H9 (cell line): ENCODE data around the gene RAPGEF6. TPM values are rescaled to one million over a fixed set of nuclear protein-coding genes. Genes with fewer than 3 reads are reported as not detected.

ENCODE experiments used
- DNase-seq: peaks from one replicate; pipeline ENCODE4 v3.0.0-alpha.2; 2017
- H2AFZ ChIP-seq: one replicate; pipeline ENCODE4 v1.6.1; 2013; ENCODE audit warnings: mild to moderate bottlenecking, low read length, control low read depth, moderate library complexity
- H2AK5ac ChIP-seq: 2 replicates; pipeline ENCODE4 v1.6.1; 2013; ENCODE audit warnings: low read length, control low read depth, mixed read lengths; ENCODE audit not compliant: insufficient read length
- H2BK120ac ChIP-seq: one replicate; pipeline ENCODE4 v1.6.1; 2013; ENCODE audit warnings: low read depth, mild to moderate bottlenecking, low read length, control low read depth, inconsistent platforms; ENCODE audit not compliant: poor library complexity, severe bottlenecking
- H2BK12ac ChIP-seq: 2 replicates; pipeline ENCODE4 v1.6.1; 2013; ENCODE audit warnings: low read length, control low read depth, mixed read lengths, low read depth; ENCODE audit not compliant: insufficient read length
- H2BK15ac ChIP-seq: 2 replicates; pipeline ENCODE4 v1.6.1; 2013; ENCODE audit warnings: low read depth, low read length, control low read depth
- H2BK20ac ChIP-seq: one replicate; pipeline ENCODE4 v1.6.1; 2013; ENCODE audit warnings: low read depth, mild to moderate bottlenecking, low read length, control low read depth, inconsistent platforms; ENCODE audit not compliant: poor library complexity, severe bottlenecking
- H2BK5ac ChIP-seq: 2 replicates; pipeline ENCODE4 v1.6.1; 2013; ENCODE audit warnings: low read length, control low read depth, mixed read lengths; ENCODE audit not compliant: insufficient read length
- H3K14ac ChIP-seq: 2 replicates; pipeline ENCODE4 v1.6.1; 2013; ENCODE audit warnings: low read length, control low read depth; ENCODE audit not compliant: insufficient read depth
- H3K18ac ChIP-seq: 2 replicates; pipeline ENCODE4 v1.6.1; 2013; ENCODE audit warnings: low read depth, mild to moderate bottlenecking, mixed read lengths, low read length, control low read depth; ENCODE audit not compliant: insufficient read length
- H3K23ac ChIP-seq: 2 replicates; pipeline ENCODE4 v1.6.1; 2013; ENCODE audit warnings: low read length, control low read depth, mixed read lengths, low read depth; ENCODE audit not compliant: insufficient read length
- H3K23me2 ChIP-seq: 2 replicates; pipeline ENCODE4 v1.6.1; 2013; ENCODE audit warnings: low read depth, mild to moderate bottlenecking, mixed read lengths, low read length, control low read depth; ENCODE audit not compliant: insufficient read length, poor library complexity, severe bottlenecking
- H3K27ac ChIP-seq: 2 replicates; pipeline ENCODE4 v1.5.1; 2013; ENCODE audit warnings: low read length, control low read depth, mixed read lengths, low read depth; ENCODE audit not compliant: insufficient read length
- H3K27me3 ChIP-seq: 2 replicates; pipeline ENCODE4 v1.6.1; 2013; ENCODE audit warnings: low read length, control low read depth, inconsistent platforms; ENCODE audit not compliant: insufficient read depth
- H3K4ac ChIP-seq: 2 replicates; pipeline ENCODE4 v1.6.1; 2013; ENCODE audit warnings: low read depth, mild to moderate bottlenecking, control low read depth, inconsistent platforms, low read length, moderate library complexity
- H3K4me1 ChIP-seq: 2 replicates; pipeline ENCODE4 v1.6.1; 2013; ENCODE audit warnings: low read length, control low read depth, inconsistent platforms; ENCODE audit not compliant: insufficient read depth
- H3K4me2 ChIP-seq: 2 replicates; pipeline ENCODE4 v1.6.1; 2013; ENCODE audit warnings: low read length, control low read depth, mixed read lengths; ENCODE audit not compliant: insufficient read length, insufficient read depth
- H3K56ac ChIP-seq: 2 replicates; pipeline ENCODE4 v1.6.1; 2013; ENCODE audit warnings: low read depth, mild to moderate bottlenecking, mixed read lengths, low read length, control low read depth; ENCODE audit not compliant: insufficient read length
- H3K79me1 ChIP-seq: 2 replicates; pipeline ENCODE4 v1.6.1; 2013; ENCODE audit warnings: low read depth, mild to moderate bottlenecking, moderate library complexity, low read length, control low read depth, inconsistent platforms; ENCODE audit not compliant: insufficient read depth, poor library complexity, severe bottlenecking
- H3K79me2 ChIP-seq: 2 replicates; pipeline ENCODE4 v1.6.1; 2013; ENCODE audit warnings: low read length, control low read depth, inconsistent platforms; ENCODE audit not compliant: insufficient read depth
- H3K9ac ChIP-seq: 2 replicates; pipeline ENCODE4 v1.6.1; 2013; ENCODE audit warnings: low read length, control low read depth, mixed read lengths; ENCODE audit not compliant: insufficient read length; ENCODE audit errors: extremely low read depth
- H3K9me3 ChIP-seq: one replicate; pipeline ENCODE4 v1.6.1; 2013; ENCODE audit warnings: low read depth, low read length, inconsistent platforms; ENCODE audit not compliant: control insufficient read depth
- H3T11ph ChIP-seq: one replicate; pipeline ENCODE4 v1.6.1; 2013; ENCODE audit warnings: mild to moderate bottlenecking, low read length, control low read depth, inconsistent platforms
- H4K20me1 ChIP-seq: one replicate; pipeline ENCODE4 v1.6.1; 2013; ENCODE audit not compliant: control insufficient read depth, insufficient read length, insufficient read depth
- H4K5ac ChIP-seq: 2 replicates; pipeline ENCODE4 v1.6.1; 2013; ENCODE audit warnings: low read depth, mild to moderate bottlenecking, mixed read lengths, low read length, control low read depth; ENCODE audit not compliant: insufficient read length
- H4K8ac ChIP-seq: replicated peaks from 2 replicates; pipeline ENCODE4 v1.6.1; 2013; ENCODE audit warnings: low read length, control low read depth, mixed read lengths, low read depth; ENCODE audit not compliant: insufficient read length
- H4K91ac ChIP-seq: 2 replicates; pipeline ENCODE4 v1.6.1; 2013; ENCODE audit warnings: low read depth, mild to moderate bottlenecking, moderate library complexity, mixed read lengths, low read length, control low read depth; ENCODE audit not compliant: insufficient read length
- H3K27ac Mint-ChIP-seq, 3 experiments: 2 replicates in 2 of 3; 3 replicates in 1 of 3; pipeline ENCODE4 v1.8.0; 2020 to 2021; ENCODE audit warnings: mixed read lengths in 3 of 3, mild to moderate bottlenecking in 1 of 3, moderate library complexity in 1 of 3
- H3K27me3 Mint-ChIP-seq: 2 replicates; pipeline ENCODE4 v1.8.0; 2021; ENCODE audit warnings: low read depth, mild to moderate bottlenecking, moderate library complexity, mixed read lengths
- H3K36me3 Mint-ChIP-seq, 3 experiments: 2 replicates in 2 of 3; 3 replicates in 1 of 3; pipeline ENCODE4 v1.8.0; 2020 to 2021; ENCODE audit warnings: low read depth in 3 of 3, mixed read lengths in 3 of 3; ENCODE audit not compliant: insufficient read depth in 1 of 3
- H3K4me1 Mint-ChIP-seq, 2 experiments: 2 replicates each; pipeline ENCODE4 v1.8.0; 2020; ENCODE audit warnings: mixed read lengths in 2 of 2
- H3K4me3 Mint-ChIP-seq, 2 experiments: 2 replicates in 1 of 2; 3 replicates in 1 of 2; pipeline ENCODE4 v1.8.0; 2020 to 2021; ENCODE audit warnings: mild to moderate bottlenecking in 2 of 2, mixed read lengths in 2 of 2, moderate library complexity in 1 of 2
- H3K9me3 Mint-ChIP-seq, 2 experiments: 2 replicates in 1 of 2; 3 replicates in 1 of 2; pipeline ENCODE4 v1.8.0; 2020; ENCODE audit warnings: mild to moderate bottlenecking in 2 of 2, mixed read lengths in 2 of 2, moderate library complexity in 1 of 2
- WGBS: extraction: QIAGEN DNeasy Blood & Tissue Kit; methylation state at CpG from one replicate; pipeline ENCODE4 v1.1.7; 2013; ENCODE audit warnings: missing lambda C conversion rate, low lambda C conversion rate, mixed read lengths; ENCODE audit not compliant: insufficient read length; ENCODE audit errors: extremely low coverage; 5-methylcytosine and 5-hydroxymethylcytosine counted together
- total RNA-seq: library from RNA; stranded (reverse); gene quantifications from 2 replicates; pipeline ENCODE4 v1.2.1, GENCODE V29; 2021
- TF ChIP-seq, protein P1 (sequence below): fragments of 200-600 bp; sonication (generic); conservative IDR thresholded peaks from 3 replicates; pipeline ENCODE4 v1.8.0; 2021; ENCODE audit warnings: antibody characterized with exemption, mild to moderate bottlenecking

RAPGEF6 gene
- total RNA-seq, 1 experiment from 2014 or later, result 19.7 TPM

DNA sequence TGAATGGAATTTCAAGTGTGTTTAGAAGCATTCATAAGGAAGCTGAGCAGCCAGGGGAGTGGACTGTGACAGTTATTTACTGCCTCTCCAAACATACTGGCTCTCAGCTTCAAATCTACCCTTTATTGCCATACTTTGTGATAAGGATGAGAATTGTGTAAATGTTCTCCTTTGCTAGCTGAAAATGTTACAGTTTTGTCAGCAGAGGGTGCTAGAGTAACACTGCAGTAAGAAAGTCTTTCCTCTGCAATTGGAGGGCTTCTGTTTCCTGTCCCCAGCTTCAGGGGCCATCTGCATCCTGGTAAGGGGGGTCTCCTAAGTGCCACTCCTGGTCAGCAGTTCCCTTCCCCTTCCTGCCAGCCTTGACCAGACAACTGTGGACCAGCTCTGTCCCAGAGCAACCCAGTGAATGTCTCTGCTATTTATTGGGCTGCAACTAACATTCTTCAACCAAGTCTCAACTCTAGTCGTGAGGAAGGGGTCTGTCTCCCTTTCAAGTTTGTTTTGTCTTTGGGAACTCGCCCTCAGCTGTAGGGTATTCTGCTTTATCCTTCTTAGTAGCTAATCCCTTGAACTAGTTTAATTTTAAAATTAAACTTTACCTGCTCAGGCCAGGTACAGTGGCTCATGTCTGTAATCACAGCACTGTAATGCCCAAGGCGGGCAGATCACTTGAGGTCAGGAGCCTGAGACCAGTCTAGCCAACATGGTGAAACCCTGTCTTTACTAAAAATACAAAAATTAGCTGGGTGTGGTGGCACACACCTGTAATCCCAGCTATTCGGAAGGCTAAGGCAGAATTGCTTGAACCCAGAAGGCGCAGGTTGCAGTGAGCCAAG is 45.3 kb downstream of the RAPGEF6 start:
- no peak overlapping the region for H3K14ac ChIP-seq
- no peaks in the 10 kb centered on the region for H3K27me3 Mint-ChIP-seq
- H4K91ac ChIP-seq, result no peak overlapping the region
- no peak overlapping the region for H3K4me2 ChIP-seq
- no peak overlapping the region for H3K4me3 Mint-ChIP-seq
- no peaks in the 10 kb centered on the region; the same call in 1 of the 2 replicates for H3K79me2 ChIP-seq
- H3K9me3 ChIP-seq, result no peaks in the 10 kb centered on the region
- H3K36me3 Mint-ChIP-seq, result peaks cover 10 to 16% (median 14%) of the 10 kb centered on the region in 3 experiments
- no peaks in the 10 kb centered on the region for H4K20me1 ChIP-seq
- H3K9ac ChIP-seq, result no peak overlapping the region
- no peak overlapping the region for H2BK5ac ChIP-seq
- peak; percentile 69 for DNase-seq
- H3K27me3 ChIP-seq, result no peaks in the 10 kb centered on the region
- H3K56ac ChIP-seq, result no peak overlapping the region
- peak overlapping the region in 1 of 3 experiments; percentile 31; a peak in 2 of 7 replicates for H3K27ac Mint-ChIP-seq
- H3K23me2 ChIP-seq, result no peaks in the 10 kb centered on the region
- H3K4me1 Mint-ChIP-seq, result peaks cover 4 to 15% of the 10 kb centered on the region in 2 experiments
- no peak overlapping the region for H2BK120ac ChIP-seq
- H3K4ac ChIP-seq, result no peak overlapping the region
- no peak overlapping the region for H4K5ac ChIP-seq
- no peaks in the 10 kb centered on the region for H3K79me1 ChIP-seq
- H2BK15ac ChIP-seq, result no peak overlapping the region
- no peak overlapping the region for H3T11ph ChIP-seq
- no CpG with 5 or more reads among the region's 5 CpGs for WGBS
- H3K27ac ChIP-seq, result no peak overlapping the region
- H3K18ac ChIP-seq, result no peak overlapping the region
- TF ChIP-seq, protein P1, sequence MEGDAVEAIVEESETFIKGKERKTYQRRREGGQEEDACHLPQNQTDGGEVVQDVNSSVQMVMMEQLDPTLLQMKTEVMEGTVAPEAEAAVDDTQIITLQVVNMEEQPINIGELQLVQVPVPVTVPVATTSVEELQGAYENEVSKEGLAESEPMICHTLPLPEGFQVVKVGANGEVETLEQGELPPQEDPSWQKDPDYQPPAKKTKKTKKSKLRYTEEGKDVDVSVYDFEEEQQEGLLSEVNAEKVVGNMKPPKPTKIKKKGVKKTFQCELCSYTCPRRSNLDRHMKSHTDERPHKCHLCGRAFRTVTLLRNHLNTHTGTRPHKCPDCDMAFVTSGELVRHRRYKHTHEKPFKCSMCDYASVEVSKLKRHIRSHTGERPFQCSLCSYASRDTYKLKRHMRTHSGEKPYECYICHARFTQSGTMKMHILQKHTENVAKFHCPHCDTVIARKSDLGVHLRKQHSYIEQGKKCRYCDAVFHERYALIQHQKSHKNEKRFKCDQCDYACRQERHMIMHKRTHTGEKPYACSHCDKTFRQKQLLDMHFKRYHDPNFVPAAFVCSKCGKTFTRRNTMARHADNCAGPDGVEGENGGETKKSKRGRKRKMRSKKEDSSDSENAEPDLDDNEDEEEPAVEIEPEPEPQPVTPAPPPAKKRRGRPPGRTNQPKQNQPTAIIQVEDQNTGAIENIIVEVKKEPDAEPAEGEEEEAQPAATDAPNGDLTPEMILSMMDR, result peak; percentile 85
- H2BK12ac ChIP-seq, result no peak overlapping the region
- H3K4me1 ChIP-seq, result peaks cover under 1% of the 10 kb centered on the region; the same call in 1 of the 2 replicates
- no peak overlapping the region for H3K23ac ChIP-seq
- peaks cover 2 to 7% of the 10 kb centered on the region in 2 experiments; a peak in 2 of 5 replicates for H3K9me3 Mint-ChIP-seq
- no peak overlapping the region for H2AK5ac ChIP-seq
- no peak overlapping the region for H4K8ac ChIP-seq
- H2BK20ac ChIP-seq, result no peak overlapping the region
- H2AFZ ChIP-seq, result no peak overlapping the region
